MM.1S (cell line): ENCODE data around the gene TNPO3.

ENCODE experiments used
- EZH2 ChIP-seq: fragments of 300-600 bp; sonication (generic); optimal IDR thresholded peaks from 2 replicates; pipeline ENCODE3; 2017; ENCODE audit warnings: low read depth, mild to moderate bottlenecking, antibody characterized with exemption, low read length, mixed read lengths
- EZH2phosphoT487 ChIP-seq: fragments of 300-600 bp; sonication (generic); IDR thresholded peaks from 2 replicates; pipeline ENCODE4 v1.6.1; 2018; ENCODE audit warnings: antibody characterized with exemption, low read length
- TF ChIP-seq, protein P1 (sequence below): fragments of 300-600 bp; sonication (generic); IDR thresholded peaks from 2 replicates; pipeline ENCODE4 v1.5.1; 2016; ENCODE audit warnings: antibody characterized with exemption, low read length, mixed read lengths

DNA sequence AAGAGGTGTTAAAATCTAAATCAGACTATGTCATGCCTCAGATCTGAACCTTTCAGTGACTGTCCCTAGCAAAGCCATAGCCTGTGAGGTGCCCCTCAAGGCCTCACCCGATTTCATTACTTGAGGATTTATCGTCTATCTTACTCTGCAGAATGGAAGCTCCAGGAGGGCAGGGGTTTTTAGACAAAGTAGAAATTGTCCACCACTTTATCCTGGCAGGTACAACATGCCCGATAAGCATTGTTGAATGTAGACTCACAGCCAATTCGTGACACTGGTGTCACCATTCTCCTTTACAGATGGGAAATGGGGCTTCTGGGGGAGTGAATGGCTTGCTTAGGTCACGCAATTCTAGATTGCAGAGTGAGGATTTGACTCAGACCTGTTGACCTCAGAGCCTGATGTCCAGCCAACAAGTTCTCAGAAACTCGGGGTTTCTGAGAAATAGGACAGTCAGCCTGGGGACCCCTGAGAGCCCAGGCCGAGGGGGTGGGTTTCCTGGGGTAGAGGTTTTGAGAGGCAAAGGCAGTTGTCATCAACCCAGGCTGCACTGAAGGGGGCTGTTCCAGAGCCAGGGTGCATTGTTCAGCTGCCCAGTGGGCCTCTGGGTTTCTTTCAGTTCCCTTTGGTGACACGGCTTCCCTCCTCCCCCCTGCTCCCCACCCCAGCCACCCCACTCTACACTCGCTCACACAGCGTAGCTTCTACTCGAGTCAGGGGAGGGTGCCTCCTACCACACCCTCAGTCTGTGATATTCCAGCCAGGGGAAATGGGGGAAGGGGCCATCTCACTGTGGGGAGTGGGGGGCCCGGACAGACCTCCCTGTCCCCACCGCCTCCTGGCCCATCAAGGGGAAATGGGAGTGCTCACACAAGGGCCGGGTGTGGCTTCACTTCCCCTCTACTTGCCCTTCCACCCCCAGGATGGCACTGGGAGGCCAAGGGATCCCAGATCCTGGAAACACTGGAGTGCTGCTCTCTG lies 120.3 kb downstream of the TNPO3 start:
- TF ChIP-seq, protein P1, sequence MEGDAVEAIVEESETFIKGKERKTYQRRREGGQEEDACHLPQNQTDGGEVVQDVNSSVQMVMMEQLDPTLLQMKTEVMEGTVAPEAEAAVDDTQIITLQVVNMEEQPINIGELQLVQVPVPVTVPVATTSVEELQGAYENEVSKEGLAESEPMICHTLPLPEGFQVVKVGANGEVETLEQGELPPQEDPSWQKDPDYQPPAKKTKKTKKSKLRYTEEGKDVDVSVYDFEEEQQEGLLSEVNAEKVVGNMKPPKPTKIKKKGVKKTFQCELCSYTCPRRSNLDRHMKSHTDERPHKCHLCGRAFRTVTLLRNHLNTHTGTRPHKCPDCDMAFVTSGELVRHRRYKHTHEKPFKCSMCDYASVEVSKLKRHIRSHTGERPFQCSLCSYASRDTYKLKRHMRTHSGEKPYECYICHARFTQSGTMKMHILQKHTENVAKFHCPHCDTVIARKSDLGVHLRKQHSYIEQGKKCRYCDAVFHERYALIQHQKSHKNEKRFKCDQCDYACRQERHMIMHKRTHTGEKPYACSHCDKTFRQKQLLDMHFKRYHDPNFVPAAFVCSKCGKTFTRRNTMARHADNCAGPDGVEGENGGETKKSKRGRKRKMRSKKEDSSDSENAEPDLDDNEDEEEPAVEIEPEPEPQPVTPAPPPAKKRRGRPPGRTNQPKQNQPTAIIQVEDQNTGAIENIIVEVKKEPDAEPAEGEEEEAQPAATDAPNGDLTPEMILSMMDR = no peak
- TF ChIP-seq EZH2phosphoT487 (no peak), EZH2 (no peak)
